A673 (cell line): ENCODE measurements around the gene LEFTY1. TPM values are rescaled to one million over a fixed set of nuclear protein-coding genes. Genes with fewer than 3 reads are reported as not detected.

Experiments used
- BruUV-seq: library from RNA; stranded (reverse); fragments of 400-500 nt; replicated peaks from 2 replicates; lab custom pipeline; 2021; lab: Mats Ljungman, UMichigan
- CTCF ChIA-PET: fragments of 300-600 bp; sonication (Branson Sonifier 250); formaldehyde crosslinking; loops from one replicate; lab custom pipeline; 2022; ENCODE audit warnings: antibody characterized with exemption; lab: Charles Lee
- POLR2A ChIA-PET: fragments of 300-600 bp; sonication (Branson Sonifier 250); formaldehyde crosslinking; loops from one replicate; lab custom pipeline; 2022; ENCODE audit warnings: antibody characterized with exemption; ENCODE audit not compliant: low non-redundant PET; lab: Charles Lee
- DNase-seq: peaks from one replicate; pipeline ENCODE4 v3.0.0-alpha.2; 2015; ENCODE audit warnings: low spot score
- H3K27ac ChIP-seq: fragments of 200-600 bp; sonication (generic); 2 replicates; pipeline ENCODE4 v1.5.1; 2016; ENCODE audit warnings: mixed run types, low read depth, mild to moderate bottlenecking, mixed read lengths, antibody characterized with exemption, low read length; ENCODE audit not compliant: poor library complexity, severe bottlenecking
- H3K27me3 ChIP-seq: fragments of 200-600 bp; sonication (generic); replicated peaks from 2 replicates; pipeline ENCODE4 v1.6.1; 2017; ENCODE audit warnings: mixed run types, low read depth, mild to moderate bottlenecking, mixed read lengths, antibody characterized with exemption, low read length; ENCODE audit not compliant: insufficient read depth, poor library complexity
- H3K36me3 ChIP-seq: fragments of 200-600 bp; sonication (generic); 2 replicates; pipeline ENCODE4 v1.6.1; 2016; ENCODE audit warnings: mixed run types, mild to moderate bottlenecking, mixed read lengths, antibody characterized with exemption, low read length; ENCODE audit not compliant: insufficient read depth, poor library complexity, severe bottlenecking
- H3K4me1 ChIP-seq: fragments of 200-600 bp; sonication (generic); 2 replicates; pipeline ENCODE4 v1.6.1; 2017; ENCODE audit warnings: mixed run types, mild to moderate bottlenecking, mixed read lengths, antibody characterized with exemption, low read length; ENCODE audit not compliant: insufficient read depth, poor library complexity, severe bottlenecking
- H3K4me3 ChIP-seq: fragments of 200-600 bp; sonication (generic); 2 replicates; pipeline ENCODE4 v1.5.1; 2016; ENCODE audit warnings: low read depth, mixed run types, mild to moderate bottlenecking, mixed read lengths, low read length; ENCODE audit not compliant: poor library complexity, severe bottlenecking
- H3K9me3 ChIP-seq: fragments of 200-600 bp; sonication (generic); 2 replicates; pipeline ENCODE4 v1.6.1; 2016; ENCODE audit warnings: mixed run types, low read depth, mild to moderate bottlenecking, mixed read lengths, antibody characterized with exemption, low read length; ENCODE audit not compliant: poor library complexity, severe bottlenecking
- EZH2 ChIP-seq: fragments of 200-600 bp; sonication (generic); IDR thresholded peaks from 2 replicates; pipeline ENCODE4 v1.6.1; 2017; ENCODE audit warnings: borderline replicate concordance, low read depth, mild to moderate bottlenecking, mixed read lengths, antibody characterized with exemption, low read length; ENCODE audit not compliant: poor library complexity, severe bottlenecking
- intact Hi-C: fragments of 100-400 bp; cut with micrococcal nuclease; formaldehyde crosslinking; loops from one replicate; pipeline ENCODE4 v1.10.0; 2022; ENCODE audit not compliant: unreplicated experiment
- total RNA-seq: library from RNA; stranded (reverse); gene quantifications from 2 replicates; pipeline ENCODE4 v1.2.3, GENCODE V29; 2021
- TF ChIP-seq, protein P1 (sequence below): fragments of 300-800, 200-600 bp; sonication (generic); conservative IDR thresholded peaks from 2 replicates; pipeline ENCODE4 v1.5.1; 2017; ENCODE audit warnings: low read depth, mild to moderate bottlenecking, antibody characterized with exemption, low read length, moderate library complexity, mixed read lengths

Gene LEFTY1
- total RNA-seq, 1 experiment from 2014 or later = not detected

DNA sequence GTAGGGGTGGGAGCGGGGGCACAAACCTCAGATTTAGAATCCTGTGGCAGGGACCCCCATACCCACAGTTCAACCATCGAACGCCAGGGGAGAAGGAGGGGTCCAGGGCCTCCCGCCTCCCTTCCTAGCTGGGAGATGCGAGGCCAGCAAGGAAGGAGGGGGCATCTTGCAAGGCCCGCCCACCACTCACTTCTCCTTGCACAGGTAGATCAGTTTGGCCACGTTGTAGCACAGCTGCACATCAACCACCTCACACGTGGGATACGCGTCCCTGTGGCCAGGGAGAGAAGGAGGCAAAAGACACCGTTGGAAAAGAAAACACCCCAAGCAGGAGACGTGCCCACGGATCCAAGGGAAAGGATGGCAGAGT is 26.4 kb downstream of the LEFTY1 start:
- TF ChIP-seq, protein P1, sequence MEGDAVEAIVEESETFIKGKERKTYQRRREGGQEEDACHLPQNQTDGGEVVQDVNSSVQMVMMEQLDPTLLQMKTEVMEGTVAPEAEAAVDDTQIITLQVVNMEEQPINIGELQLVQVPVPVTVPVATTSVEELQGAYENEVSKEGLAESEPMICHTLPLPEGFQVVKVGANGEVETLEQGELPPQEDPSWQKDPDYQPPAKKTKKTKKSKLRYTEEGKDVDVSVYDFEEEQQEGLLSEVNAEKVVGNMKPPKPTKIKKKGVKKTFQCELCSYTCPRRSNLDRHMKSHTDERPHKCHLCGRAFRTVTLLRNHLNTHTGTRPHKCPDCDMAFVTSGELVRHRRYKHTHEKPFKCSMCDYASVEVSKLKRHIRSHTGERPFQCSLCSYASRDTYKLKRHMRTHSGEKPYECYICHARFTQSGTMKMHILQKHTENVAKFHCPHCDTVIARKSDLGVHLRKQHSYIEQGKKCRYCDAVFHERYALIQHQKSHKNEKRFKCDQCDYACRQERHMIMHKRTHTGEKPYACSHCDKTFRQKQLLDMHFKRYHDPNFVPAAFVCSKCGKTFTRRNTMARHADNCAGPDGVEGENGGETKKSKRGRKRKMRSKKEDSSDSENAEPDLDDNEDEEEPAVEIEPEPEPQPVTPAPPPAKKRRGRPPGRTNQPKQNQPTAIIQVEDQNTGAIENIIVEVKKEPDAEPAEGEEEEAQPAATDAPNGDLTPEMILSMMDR = no peak
- no peak for TF ChIP-seq EZH2
- peaks cover 4% of the 10 kb centered on the region for H3K36me3 ChIP-seq
- no peak for DNase-seq
- H3K4me1 ChIP-seq = peaks cover 7% of the 10 kb centered on the region
- no peaks in the 10 kb centered on the region for H3K9me3 ChIP-seq
- ChIA-PET POLR2A (no interaction called here), CTCF (no interaction called here)
- BruUV-seq = no TSS peak
- intact Hi-C loops = no loop called here
- H3K27me3 ChIP-seq = no peaks in the 10 kb centered on the region
- no peak overlapping the region for H3K27ac ChIP-seq
- H3K4me3 ChIP-seq = no peak overlapping the region

DNA sequence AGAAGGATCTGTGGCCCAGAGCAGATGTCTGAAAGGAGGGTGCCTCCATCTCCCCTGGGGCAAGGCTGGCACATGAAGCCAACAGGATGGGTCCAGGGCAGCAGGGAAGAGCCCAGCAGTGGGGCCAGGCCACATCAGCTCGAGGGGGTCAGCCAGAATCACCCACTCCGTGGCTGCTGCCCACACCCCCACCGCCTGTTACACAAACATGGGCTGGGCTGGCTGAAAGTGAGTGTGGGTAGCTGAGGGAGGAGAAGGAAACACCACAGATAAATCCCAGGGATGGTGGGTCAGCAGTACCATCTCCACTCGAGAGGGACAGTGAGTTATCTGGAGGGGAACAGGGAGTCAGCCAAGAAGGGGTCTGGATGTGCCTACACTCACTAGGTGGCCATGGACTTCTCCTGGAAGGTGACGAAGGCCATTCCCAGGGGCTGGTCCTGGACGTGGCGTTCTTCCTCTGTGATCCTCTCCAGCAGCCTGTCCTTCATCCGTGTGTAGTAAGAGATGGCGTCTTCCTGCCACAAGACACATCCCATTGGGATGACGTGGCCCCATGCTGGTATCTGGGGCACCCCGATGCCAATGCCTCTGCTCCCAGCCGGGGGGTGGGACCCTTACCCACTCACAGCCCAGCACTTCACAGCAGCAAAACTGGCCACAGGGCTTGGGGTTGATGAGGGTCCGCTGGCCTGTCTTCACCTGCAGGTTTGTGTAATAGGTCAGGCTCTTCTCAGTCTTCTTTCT is 26.9 kb downstream of the LEFTY1 start:
- Histone ChIP-seq H3K9me3 (no peaks in the 10 kb centered on the region), H3K4me1 (peaks cover 7% of the 10 kb centered on the region), H3K27ac (no peak overlapping the region), H3K36me3 (peaks cover 4% of the 10 kb centered on the region), H3K4me3 (no peak overlapping the region), H3K27me3 (no peaks in the 10 kb centered on the region)
- POLR2A ChIA-PET = no interaction called here
- no TSS peak for BruUV-seq
- no peak for DNase-seq
- no peak for TF ChIP-seq EZH2
- TF ChIP-seq, protein P1 = no peak
- intact Hi-C loops = no loop called here
- CTCF ChIA-PET = no interaction called here

DNA sequence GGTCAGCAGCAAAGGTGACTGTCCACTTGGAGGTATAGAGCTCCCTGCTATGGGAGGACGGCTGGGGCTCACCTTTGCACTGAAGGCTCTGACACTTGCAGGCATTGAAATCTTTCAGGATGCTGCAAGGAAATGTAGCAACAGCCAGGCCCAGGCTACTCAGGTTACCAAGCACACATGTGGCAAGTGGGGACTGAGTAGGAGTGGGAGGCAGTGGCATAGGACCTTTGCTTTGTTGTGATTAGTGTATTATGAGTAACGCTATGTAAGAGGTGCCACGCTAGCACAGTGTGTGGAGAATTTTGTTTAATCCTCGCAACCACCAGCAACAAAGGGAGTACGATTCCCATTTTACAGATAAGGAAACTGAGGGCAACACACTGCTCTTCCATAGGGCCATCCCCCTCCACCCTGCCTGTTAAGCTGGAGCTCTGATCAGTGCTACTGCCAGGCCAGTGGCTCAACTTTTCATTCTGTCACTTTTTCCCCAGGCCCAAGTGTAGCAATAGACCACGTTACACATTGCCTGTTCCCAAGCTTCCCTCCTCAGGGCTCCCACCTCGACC is 28.0 kb downstream of the LEFTY1 start:
- ChIA-PET POLR2A (no interaction called here), CTCF (no interaction called here)
- H3K4me3 ChIP-seq = no peak overlapping the region
- no peak for DNase-seq
- H3K9me3 ChIP-seq = no peaks in the 10 kb centered on the region
- no peaks in the 10 kb centered on the region for H3K27me3 ChIP-seq
- peaks cover 1% of the 10 kb centered on the region for H3K4me1 ChIP-seq
- TF ChIP-seq EZH2 = no peak
- TF ChIP-seq, protein P1 = no peak
- peaks cover 4% of the 10 kb centered on the region for H3K36me3 ChIP-seq
- H3K27ac ChIP-seq = no peak overlapping the region
- intact Hi-C loops = no loop called here
- no TSS peak for BruUV-seq
